GM18526 (cell line): Measurements from ENCODE around the gene KBTBD3.

Source experiments
- POLR2A ChIP-seq: IDR thresholded peaks from 3 replicates; pipeline ENCODE4 v1.6.1; 2011; ENCODE audit not compliant: insufficient read length; ENCODE audit errors: extremely low read depth

KBTBD3 gene

GRCh38 chr11:106077609-106078455 is 685 bp upstream of the KBTBD3 start, which contains the start of gene AASDHPPT:
Gene AASDHPPT (plus strand): TSS chr11:106077662. CDS start chr11:106077711, 49 bp downstream.
- peak; percentile 78 for TF ChIP-seq POLR2A

- no peak for TF ChIP-seq POLR2A
These were observed 802 bp downstream of the KBTBD3 start for GRCh38 chr11:106076171-106076918.

GRCh38 chr11:106072804-106073203 is 4.3 kb downstream of the KBTBD3 start:
- no peak for TF ChIP-seq POLR2A

- TF ChIP-seq POLR2A, result no peak
These were observed 6.5 kb downstream of the KBTBD3 start for GRCh38 chr11:106070606-106071005.

GRCh38 chr11:106063009-106063408 is 14.1 kb downstream of the KBTBD3 start:
- TF ChIP-seq POLR2A, result no peak

- TF ChIP-seq POLR2A, result no peak
These were observed 14.9 kb downstream of the KBTBD3 start for GRCh38 chr11:106061954-106062949.

- no peak for TF ChIP-seq POLR2A
These were observed 15.8 kb downstream of the KBTBD3 start for GRCh38 chr11:106061249-106061784.

GRCh38 chr11:106059617-106060016 is 17.5 kb downstream of the KBTBD3 start:
- no peak for TF ChIP-seq POLR2A

GRCh38 chr11:106051103-106051502 is 26.0 kb downstream of the KBTBD3 start:
- no peak for TF ChIP-seq POLR2A

GRCh38 chr11:106049727-106050476 is 27.2 kb downstream of the KBTBD3 start:
- TF ChIP-seq POLR2A, result no peak

- no peak for TF ChIP-seq POLR2A
These were observed 29.5 kb downstream of the KBTBD3 start for GRCh38 chr11:106047631-106048030.

GRCh38 chr11:106043540-106043939 is 33.6 kb downstream of the KBTBD3 start:
- no peak for TF ChIP-seq POLR2A

GRCh38 chr11:106032861-106033260 is 44.3 kb downstream of the KBTBD3 start:
- no peak for TF ChIP-seq POLR2A

GRCh38 chr11:106031936-106032335 is 45.2 kb downstream of the KBTBD3 start:
- no peak for TF ChIP-seq POLR2A
